Hepatocyte (in vitro differentiated cells): ENCODE data around the gene MOB3C. TPM values are rescaled to one million over a fixed set of nuclear protein-coding genes. Genes with fewer than 3 reads are reported as not detected.

ENCODE experiments used
- DNase-seq: peaks from one replicate; pipeline ENCODE4 v3.0.0-alpha.2; 2016; ENCODE audit warnings: low spot score
- H2AFZ ChIP-seq: fragments of 200-600 bp; sonication (generic); 2 replicates; pipeline ENCODE4 v1.6.0; 2016; ENCODE audit warnings: antibody characterized with exemption, mild to moderate bottlenecking
- H3K27ac ChIP-seq: fragments of 200-600 bp; sonication (generic); 2 replicates; pipeline ENCODE4 v1.5.1; 2016; ENCODE audit warnings: mild to moderate bottlenecking
- H3K27me3 ChIP-seq: fragments of 200-600 bp; sonication (generic); 2 replicates; pipeline ENCODE4 v1.6.1; 2016
- H3K36me3 ChIP-seq: fragments of 200-600 bp; sonication (generic); replicated peaks from 2 replicates; pipeline ENCODE4 v1.5.1; 2016; ENCODE audit warnings: low read depth; ENCODE audit not compliant: insufficient read depth
- H3K4me1 ChIP-seq: fragments of 200-600 bp; sonication (generic); 2 replicates; pipeline ENCODE4 v1.5.1; 2016; ENCODE audit warnings: mild to moderate bottlenecking, moderate library complexity; ENCODE audit not compliant: insufficient read depth
- H3K4me2 ChIP-seq: fragments of 200-600 bp; sonication (generic); 2 replicates; pipeline ENCODE4 v1.6.0; 2016
- H3K4me3 ChIP-seq: fragments of 200-600 bp; sonication (generic); 2 replicates; pipeline ENCODE4 v1.5.1; 2016; ENCODE audit warnings: mild to moderate bottlenecking
- H3K79me2 ChIP-seq: fragments of 200-600 bp; sonication (generic); 2 replicates; pipeline ENCODE4 v1.6.0; 2017; ENCODE audit warnings: mild to moderate bottlenecking
- H3K9me2 ChIP-seq: fragments of 200-600 bp; sonication (generic); replicated peaks from 2 replicates; pipeline ENCODE4 v1.6.0; 2017; ENCODE audit warnings: mild to moderate bottlenecking; ENCODE audit not compliant: insufficient read depth
- H3K9me3 ChIP-seq: fragments of 200-600 bp; sonication (generic); 2 replicates; pipeline ENCODE4 v1.5.1; 2016; ENCODE audit warnings: low read depth, mild to moderate bottlenecking
- H4K20me1 ChIP-seq: fragments of 200-600 bp; sonication (generic); 2 replicates; pipeline ENCODE4 v1.6.0; 2016; ENCODE audit warnings: mild to moderate bottlenecking; ENCODE audit not compliant: insufficient read depth, poor library complexity, severe bottlenecking
- CTCF ChIP-seq: fragments of 200-600 bp; sonication (generic); IDR thresholded peaks from 2 replicates; pipeline ENCODE4 v1.5.1; 2016; ENCODE audit warnings: antibody characterized with exemption, mild to moderate bottlenecking; ENCODE audit not compliant: poor library complexity
- EZH2 ChIP-seq: fragments of 200-600 bp; sonication (generic); IDR thresholded peaks from 2 replicates; pipeline ENCODE4 v1.6.1; 2016; ENCODE audit warnings: antibody characterized with exemption, mild to moderate bottlenecking, borderline replicate concordance
- EZH2phosphoT487 ChIP-seq: fragments of 200-600 bp; sonication (generic); IDR thresholded peaks from one replicate; pipeline ENCODE4 v1.6.1; 2018; ENCODE audit warnings: antibody characterized with exemption, mild to moderate bottlenecking, low read depth, moderate library complexity; ENCODE audit not compliant: unreplicated experiment, severe bottlenecking
- WGBS: methylation state at CpG from one replicate; pipeline ENCODE4 v1.1.6; 2016; ENCODE audit warnings: low lambda C conversion rate; ENCODE audit errors: missing lambda C conversion rate; 5-methylcytosine and 5-hydroxymethylcytosine counted together
- polyA plus RNA-seq: library from polyadenylated mRNA; unstranded; fragments of >200 nt; fragmentation: Nextera tagmentation; extraction: Ambion mirVana; gene quantifications from 2 replicates; pipeline ENCODE4 v1.2.1, GENCODE V29; 2016
- total RNA-seq: library from RNA; depleted of rRNA; stranded (reverse); fragments of >200 nt; gene quantifications from 2 replicates; pipeline ENCODE4 v1.2.3, GENCODE V29; 2014

Gene MOB3C
- total and polyA plus RNA-seq, 2 experiments from 2014 or later: 5.8 to 6.6 TPM

GRCh38 chr1:46621930-46622329 lies 5.3 kb upstream of the MOB3C start:
- no peak for DNase-seq
- no peak overlapping the region for H3K4me2 ChIP-seq
- H3K4me1 ChIP-seq: peaks cover 10% of the 10 kb centered on the region
- no peak for TF ChIP-seq CTCF
- TF ChIP-seq EZH2phosphoT487: no peak
- no peak for TF ChIP-seq EZH2
- no peaks in the 10 kb centered on the region for H4K20me1 ChIP-seq
- H3K27me3 ChIP-seq: no peaks in the 10 kb centered on the region
- H3K36me3 ChIP-seq: no peaks in the 10 kb centered on the region
- WGBS: 70% methylated on average over 7 of the region's 7 CpGs
- H2AFZ ChIP-seq: no peak overlapping the region
- H3K4me3 ChIP-seq: no peak overlapping the region
- no peaks in the 10 kb centered on the region for H3K9me3 ChIP-seq
- H3K79me2 ChIP-seq: no peaks in the 10 kb centered on the region
- H3K9me2 ChIP-seq: no peaks in the 10 kb centered on the region
- H3K27ac ChIP-seq: no peak overlapping the region

DNA sequence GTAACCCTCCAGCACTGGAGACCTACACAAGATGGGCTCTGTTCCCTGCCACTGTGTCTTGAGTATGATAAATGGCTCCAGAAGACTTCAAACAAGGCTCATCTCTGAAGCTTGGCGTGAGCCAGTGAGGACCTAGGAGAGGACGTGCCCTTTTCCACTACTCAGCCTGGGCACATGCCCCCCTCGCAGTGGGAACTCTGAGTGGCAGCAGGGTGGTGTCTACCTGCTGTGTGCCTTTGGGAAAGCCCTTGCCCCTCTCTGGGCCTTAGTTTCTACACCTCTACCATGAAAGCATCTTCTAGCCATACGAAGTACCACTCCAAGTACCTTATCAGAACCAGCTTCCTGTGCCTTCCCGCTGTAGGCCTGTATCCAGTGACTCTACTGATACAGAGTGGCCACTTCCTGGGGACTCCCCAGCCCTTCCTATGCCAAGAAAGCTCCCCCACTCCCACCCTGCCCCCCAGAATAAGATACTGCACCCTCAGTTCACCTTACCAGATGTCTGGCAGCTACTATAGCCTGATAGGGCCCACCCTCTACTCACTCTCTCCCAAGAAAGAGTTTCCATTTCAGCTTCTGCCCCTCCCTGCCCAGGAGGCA lies 3.1 kb upstream of the MOB3C start:
- H3K79me2 ChIP-seq: peaks cover 14% of the 10 kb centered on the region
- no peak overlapping the region for H3K4me2 ChIP-seq
- H3K9me3 ChIP-seq: no peaks in the 10 kb centered on the region
- H3K4me3 ChIP-seq: no peak overlapping the region
- H3K9me2 ChIP-seq: no peaks in the 10 kb centered on the region
- H3K4me1 ChIP-seq: peaks cover 20% of the 10 kb centered on the region
- no peaks in the 10 kb centered on the region for H3K27me3 ChIP-seq
- no peak for DNase-seq
- no peak overlapping the region for H3K27ac ChIP-seq
- no peak overlapping the region for H2AFZ ChIP-seq
- no peaks in the 10 kb centered on the region for H3K36me3 ChIP-seq
- no peaks in the 10 kb centered on the region for H4K20me1 ChIP-seq
- 93% methylated on average over 5 of the region's 5 CpGs for WGBS
- no peak for TF ChIP-seq EZH2phosphoT487
- no peak for TF ChIP-seq EZH2
- no peak for TF ChIP-seq CTCF

GRCh38 chr1:46618754-46619415 lies 2.3 kb upstream of the MOB3C start:
- no peak overlapping the region for H3K4me3 ChIP-seq
- WGBS: 84% methylated on average over 4 of the region's 4 CpGs
- H3K36me3 ChIP-seq: no peaks in the 10 kb centered on the region
- TF ChIP-seq CTCF (no peak), EZH2phosphoT487 (no peak), EZH2 (no peak)
- H3K4me1 ChIP-seq: peaks cover 19% of the 10 kb centered on the region
- H3K79me2 ChIP-seq: peaks cover 14% of the 10 kb centered on the region
- no peaks in the 10 kb centered on the region for H3K9me3 ChIP-seq
- no peak for DNase-seq
- H3K9me2 ChIP-seq: no peaks in the 10 kb centered on the region
- no peak overlapping the region for H3K27ac ChIP-seq
- H3K27me3 ChIP-seq: no peaks in the 10 kb centered on the region
- no peaks in the 10 kb centered on the region for H4K20me1 ChIP-seq
- H3K4me2 ChIP-seq: no peak overlapping the region
- H2AFZ ChIP-seq: no peak overlapping the region
